Endothelial cell of umbilical vein (primary cell): ENCODE measurements around the gene GIPR. TPM values are rescaled to one million over a fixed set of nuclear protein-coding genes. Genes with fewer than 3 reads are reported as not detected.

Experiments used
- BruUV-seq: library from RNA; stranded (reverse); fragments of 400-500 nt; replicated peaks from 2 replicates; lab custom pipeline; 2021; lab: Mats Ljungman, UMichigan
- CTCF ChIA-PET: fragments of 300-600, 350-600 bp; sonication (Branson Sonifier 250); formaldehyde crosslinking; loops from one replicate; lab custom pipeline; 2021; ENCODE audit warnings: antibody characterized with exemption, inconsistent platforms; lab: Charles Lee
- POLR2A ChIA-PET: fragments of 300-600, 350-600 bp; sonication (Branson Sonifier 250); formaldehyde crosslinking; loops from one replicate; lab custom pipeline; 2021; ENCODE audit warnings: antibody characterized with exemption, inconsistent platforms; lab: Charles Lee
- DNase-seq: peaks from one replicate; pipeline ENCODE4 v3.0.0-alpha.2; 2011; ENCODE audit warnings: low read depth, low spot score
- FAIRE-seq: peaks from 2 replicates; lab custom pipeline; 2011; peaks lifted over from hg19 to GRCh38; lab: Jason Lieb, UNC
- H2AFZ ChIP-seq: 2 replicates; pipeline ENCODE4 v1.6.0; 2012; ENCODE audit warnings: low read depth, low read length, control low read depth, inconsistent platforms
- H3K27ac ChIP-seq: 2 replicates; pipeline ENCODE4 v1.5.1; 2011; ENCODE audit warnings: low read depth, mild to moderate bottlenecking, control low read depth, low read length, moderate library complexity; ENCODE audit not compliant: insufficient read depth
- H3K27me3 ChIP-seq, 2 experiments: 2 replicates each; pipeline versions ENCODE4 v1.6.0 to v1.6.1; 2011; ENCODE audit warnings: low read length in 2 of 2, mixed read lengths in 1 of 2; ENCODE audit not compliant: control insufficient read depth in 2 of 2, insufficient read depth in 2 of 2
- H3K36me3 ChIP-seq, 2 experiments: 2 replicates in 1 of 2; 3 replicates in 1 of 2; pipeline ENCODE4 v1.5.1; 2011; ENCODE audit warnings: low read length in 2 of 2, mild to moderate bottlenecking in 1 of 2, moderate library complexity in 1 of 2; ENCODE audit not compliant: control insufficient read depth in 2 of 2, insufficient read depth in 2 of 2; ENCODE audit errors: extremely low read depth in 1 of 2
- H3K4me1 ChIP-seq: 3 replicates; pipeline ENCODE4 v1.5.1; 2011; ENCODE audit warnings: mild to moderate bottlenecking, low read length; ENCODE audit not compliant: control insufficient read depth, insufficient read depth; ENCODE audit errors: extremely low read depth
- H3K4me2 ChIP-seq: 2 replicates; pipeline ENCODE4 v1.6.1; 2011; ENCODE audit warnings: low read length, control low read depth, mixed read lengths; ENCODE audit not compliant: insufficient read depth
- H3K4me3 ChIP-seq, 3 experiments: fragments of 200-600 bp in 1 of 3; sonication (generic), shearing (Covaris generic) in 1 of 3; replicated peaks in 1 of 3; 2 replicates each; pipeline ENCODE4 v1.5.1; 2011 to 2016; ENCODE audit warnings: control low read depth in 3 of 3, low read length in 3 of 3, mild to moderate bottlenecking in 2 of 3, inconsistent platforms in 1 of 3, low read depth in 1 of 3, moderate library complexity in 1 of 3; ENCODE audit not compliant: insufficient read depth in 1 of 3
- H3K79me2 ChIP-seq: 2 replicates; pipeline ENCODE4 v1.6.0; 2012; ENCODE audit warnings: low read length, inconsistent platforms; ENCODE audit not compliant: control insufficient read depth, insufficient read depth
- H3K9ac ChIP-seq: replicated peaks from 2 replicates; pipeline ENCODE3; 2011; ENCODE audit warnings: low read length, control low read depth; ENCODE audit not compliant: insufficient read depth; ENCODE audit errors: extremely low read depth
- H3K9me1 ChIP-seq: replicated peaks from 3 replicates; pipeline ENCODE4 v1.6.0; 2011; ENCODE audit warnings: mild to moderate bottlenecking, low read length; ENCODE audit not compliant: control insufficient read depth, insufficient read depth; ENCODE audit errors: extremely low read depth
- H3K9me3 ChIP-seq: replicated peaks from 2 replicates; pipeline ENCODE4 v1.5.1; 2012; ENCODE audit warnings: low read length, inconsistent platforms; ENCODE audit not compliant: control insufficient read depth, insufficient read depth
- H4K20me1 ChIP-seq: replicated peaks from 2 replicates; pipeline ENCODE3; 2011; ENCODE audit warnings: mild to moderate bottlenecking, low read length; ENCODE audit not compliant: control insufficient read depth, insufficient read depth; ENCODE audit errors: extremely low read depth
- EZH2 ChIP-seq: IDR thresholded peaks from 2 replicates; pipeline ENCODE4 v1.6.1; 2012; ENCODE audit warnings: borderline replicate concordance, low read depth, mild to moderate bottlenecking, moderate library complexity, low read length, inconsistent platforms; ENCODE audit not compliant: severe bottlenecking
- FOS ChIP-seq: IDR thresholded peaks from 2 replicates; pipeline ENCODE4 v1.6.1; 2011; ENCODE audit warnings: mild to moderate bottlenecking, low read length, moderate library complexity, borderline replicate concordance; ENCODE audit not compliant: insufficient read depth
- GATA2 ChIP-seq: IDR thresholded peaks from 2 replicates; pipeline ENCODE4 v1.7.0; 2011; ENCODE audit warnings: low read depth, mild to moderate bottlenecking, moderate library complexity, mixed read lengths, low read length; ENCODE audit not compliant: insufficient read length, insufficient read depth
- JUN ChIP-seq: IDR thresholded peaks from 2 replicates; pipeline ENCODE4 v1.6.1; 2011; ENCODE audit warnings: borderline replicate concordance, low read depth; ENCODE audit not compliant: insufficient read length, insufficient read depth
- MYC ChIP-seq: IDR thresholded peaks from one replicate; pipeline ENCODE4 v1.6.1; 2011; ENCODE audit warnings: mild to moderate bottlenecking, low read depth, low read length
- POLR2A ChIP-seq: IDR thresholded peaks from 2 replicates; pipeline ENCODE4 v1.6.1; 2012; ENCODE audit warnings: low read depth, mild to moderate bottlenecking, control low read depth, low read length
- POLR2AphosphoS5 ChIP-seq: IDR thresholded peaks from 2 replicates; pipeline ENCODE4 v1.6.1; 2012; ENCODE audit warnings: low read depth, mild to moderate bottlenecking, control low read depth, low read length, moderate library complexity; ENCODE audit not compliant: insufficient read depth
- dilution Hi-C: fragments of 300-500 bp; cut with MboI; formaldehyde crosslinking; loops from one replicate; pipeline ENCODE4 v1.15.0; 2019; ENCODE audit warnings: low sequenced_read_pairs; ENCODE audit not compliant: extremely low pct_ligation_motif_present
- intact Hi-C: fragments of 100-400 bp; cut with micrococcal nuclease; formaldehyde crosslinking; loops from one replicate; pipeline ENCODE4 v1.10.0; 2022
- polyA plus RNA-seq, 4 experiments: library from polyadenylated mRNA; depleted of rRNA in 3 of 4; stranded (reverse) in 3 of 4; unstranded in 1 of 4; fragments of >200 nt; gene quantifications; 2 replicates each; pipeline versions ENCODE4 v1.2.1 to v1.2.3, GENCODE V29; 2011 to 2012; ENCODE audit warnings: missing spikeins in 1 of 4
- total RNA-seq: library from RNA; stranded (reverse); gene quantifications from 2 replicates; pipeline ENCODE4 v1.2.3, GENCODE V29; 2021
- TF ChIP-seq, protein P1 (sequence below), 2 donors: IDR thresholded peaks; 1 replicate in 1 of 2; 2 replicates in 1 of 2; pipeline ENCODE4 v1.5.1; 2011; ENCODE audit warnings: low read length in 2 of 2, mild to moderate bottlenecking in 2 of 2, moderate library complexity in 2 of 2, control low read depth in 1 of 2, inconsistent platforms in 1 of 2, low read depth in 1 of 2; ENCODE audit not compliant: insufficient read depth in 1 of 2; ENCODE audit errors: extremely low read depth in 1 of 2
- TF ChIP-seq, protein P2 (sequence below): IDR thresholded peaks from 2 replicates; pipeline ENCODE4 v1.6.1; 2011; ENCODE audit not compliant: insufficient read depth, insufficient read length

The GIPR gene
- total and polyA plus RNA-seq, 2 donors (not counting 3 experiments of a cell fraction or from before 2014, with no cell fraction given), result not detected

DNA sequence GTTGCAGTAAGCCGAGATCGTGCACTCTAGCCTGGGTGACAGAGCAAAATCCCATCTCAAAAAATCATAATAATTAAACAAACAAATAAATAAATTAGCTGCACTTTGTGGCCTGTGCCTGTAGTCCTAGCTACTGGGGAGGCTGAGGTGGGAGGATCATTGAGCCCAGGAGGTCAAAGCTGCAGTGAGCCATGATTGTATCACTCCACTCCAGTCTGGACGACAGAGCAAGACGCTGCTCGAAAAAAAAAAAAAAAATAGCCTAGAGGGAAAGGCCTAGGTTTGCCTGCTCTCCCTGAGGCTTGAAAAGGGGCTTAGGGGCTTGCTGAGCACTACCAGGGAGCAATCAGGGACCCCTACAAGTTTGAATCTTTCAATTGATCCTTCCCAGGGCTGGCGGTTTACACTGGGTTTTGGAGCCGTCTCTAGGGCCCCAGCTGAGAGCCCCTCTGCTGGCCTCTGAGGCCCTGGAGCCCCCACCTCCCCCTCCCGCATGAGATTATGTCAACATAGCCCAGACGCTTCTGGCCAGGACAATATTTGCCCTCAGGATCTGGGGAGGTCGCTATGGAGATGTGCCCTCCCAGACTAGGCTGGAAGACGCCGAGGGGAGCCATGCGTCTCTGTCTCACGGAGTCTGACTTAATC lies 10.4 kb upstream of the GIPR start:
- Histone ChIP-seq H3K36me3 (no peaks in the 10 kb centered on the region), H3K9ac (no peak overlapping the region), H3K9me3 (no peaks in the 10 kb centered on the region), H3K79me2 (no peaks in the 10 kb centered on the region), H3K27me3 (peaks cover 0 to 7% of the 10 kb centered on the region in 2 experiments), H3K9me1 (no peaks in the 10 kb centered on the region), H3K4me1 (no peaks in the 10 kb centered on the region), H3K27ac (no peak overlapping the region), H3K4me2 (no peak overlapping the region), H2AFZ (no peak overlapping the region), H3K4me3 (no peak overlapping the region), H4K20me1 (no peaks in the 10 kb centered on the region)
- no peak for TF ChIP-seq POLR2AphosphoS5
- TF ChIP-seq GATA2, result no peak
- TF ChIP-seq, protein P1, sequence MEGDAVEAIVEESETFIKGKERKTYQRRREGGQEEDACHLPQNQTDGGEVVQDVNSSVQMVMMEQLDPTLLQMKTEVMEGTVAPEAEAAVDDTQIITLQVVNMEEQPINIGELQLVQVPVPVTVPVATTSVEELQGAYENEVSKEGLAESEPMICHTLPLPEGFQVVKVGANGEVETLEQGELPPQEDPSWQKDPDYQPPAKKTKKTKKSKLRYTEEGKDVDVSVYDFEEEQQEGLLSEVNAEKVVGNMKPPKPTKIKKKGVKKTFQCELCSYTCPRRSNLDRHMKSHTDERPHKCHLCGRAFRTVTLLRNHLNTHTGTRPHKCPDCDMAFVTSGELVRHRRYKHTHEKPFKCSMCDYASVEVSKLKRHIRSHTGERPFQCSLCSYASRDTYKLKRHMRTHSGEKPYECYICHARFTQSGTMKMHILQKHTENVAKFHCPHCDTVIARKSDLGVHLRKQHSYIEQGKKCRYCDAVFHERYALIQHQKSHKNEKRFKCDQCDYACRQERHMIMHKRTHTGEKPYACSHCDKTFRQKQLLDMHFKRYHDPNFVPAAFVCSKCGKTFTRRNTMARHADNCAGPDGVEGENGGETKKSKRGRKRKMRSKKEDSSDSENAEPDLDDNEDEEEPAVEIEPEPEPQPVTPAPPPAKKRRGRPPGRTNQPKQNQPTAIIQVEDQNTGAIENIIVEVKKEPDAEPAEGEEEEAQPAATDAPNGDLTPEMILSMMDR (IDR thresholded peaks at IDR 0.05; ENCODE audit: extremely low read depth in 1 of 2, insufficient read depth in 1 of 2, low read depth in 1 of 2, low read length in 2 of 2), result no peak
- TF ChIP-seq, protein P2, sequence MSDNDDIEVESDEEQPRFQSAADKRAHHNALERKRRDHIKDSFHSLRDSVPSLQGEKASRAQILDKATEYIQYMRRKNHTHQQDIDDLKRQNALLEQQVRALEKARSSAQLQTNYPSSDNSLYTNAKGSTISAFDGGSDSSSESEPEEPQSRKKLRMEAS, result no peak
- no peak for TF ChIP-seq FOS
- TF ChIP-seq MYC, result no peak
- TF ChIP-seq JUN, result no peak
- no peak for TF ChIP-seq POLR2A
- no peak for TF ChIP-seq EZH2
- no TSS peak for BruUV-seq
- POLR2A ChIA-PET, result interaction anchor here (0.7 kb wide), 1 partner anchor 319 kb away, joined by 4 read pairs; no protein-coding TSS in a partner anchor
- dilution Hi-C loops (no loop called here), intact Hi-C loops (no loop called here)
- FAIRE-seq (no peak), DNase-seq (no peak)
- CTCF ChIA-PET, result interaction anchor here (1.0 kb wide), 1 partner anchor 8 kb away, joined by 3 read pairs; no protein-coding TSS in a partner anchor
